Activated naive CD4-positive, alpha-beta T cell treated with anti-CD3 and anti-CD28 coated beads, Interleukin-2, amount 10 ng/mL, durations not matched to agents 7 days and 5 days (primary cell): ENCODE measurements around the gene IARS2.
"Not testable (repeated sequence)": the region's sequence is repeated elsewhere in the genome, so short reads cannot be mapped to it uniquely, and the experiment has no call there.

Experiments
- CTCF ChIA-PET: fragments of 350-600 bp; sonication (Branson Sonifier 250); formaldehyde crosslinking; loops from one replicate; lab custom pipeline; 2021; ENCODE audit warnings: antibody characterized with exemption; lab: Charles Lee
- DNase-seq: peaks from one replicate; pipeline ENCODE4 v3.0.0-alpha.2; 2020
- H3K27ac Mint-ChIP-seq: one replicate; pipeline ENCODE4 v1.8.0; 2021; ENCODE audit warnings: mild to moderate bottlenecking, moderate library complexity, mixed read lengths
- H3K27me3 Mint-ChIP-seq: one replicate; pipeline ENCODE4 v1.8.0; 2021; ENCODE audit warnings: mild to moderate bottlenecking, mixed read lengths
- H3K36me3 Mint-ChIP-seq: one replicate; pipeline ENCODE4 v1.8.0; 2021; ENCODE audit warnings: mixed read lengths
- H3K4me1 Mint-ChIP-seq: one replicate; pipeline ENCODE4 v1.8.0; 2021; ENCODE audit warnings: mixed read lengths
- H3K4me3 Mint-ChIP-seq: one replicate; pipeline ENCODE4 v1.8.0; 2021; ENCODE audit warnings: mild to moderate bottlenecking, moderate library complexity, mixed read lengths
- H3K9me3 Mint-ChIP-seq: one replicate; pipeline ENCODE4 v1.8.0; 2021; ENCODE audit warnings: mixed read lengths

The IARS2 gene

DNA sequence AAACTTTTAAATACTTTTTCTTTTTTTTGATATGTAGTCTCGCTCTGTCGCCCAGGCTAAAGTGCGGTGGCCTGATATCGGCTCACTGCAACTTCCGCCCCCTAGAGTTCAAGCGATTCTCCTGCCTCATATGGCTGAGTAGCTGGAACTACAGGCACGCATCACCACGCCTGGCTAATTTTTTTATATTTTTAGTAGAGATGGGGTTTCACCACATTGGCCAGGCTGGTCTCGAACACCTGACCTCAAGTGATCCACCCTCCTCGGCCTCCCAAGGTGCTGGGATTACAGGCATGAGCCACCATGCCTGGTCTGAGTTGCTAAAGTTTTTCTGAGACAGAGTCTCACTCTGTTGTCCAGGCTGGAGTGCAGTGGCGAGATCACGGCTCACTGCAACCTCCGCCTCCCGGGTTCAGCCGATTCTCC lies 7.7 kb upstream of the IARS2 start:
- not testable (repeated sequence) for H3K27me3 Mint-ChIP-seq, H3K4me3 Mint-ChIP-seq, DNase-seq, H3K27ac Mint-ChIP-seq, H3K9me3 Mint-ChIP-seq, H3K36me3 Mint-ChIP-seq
- CTCF ChIA-PET = interaction anchor here (0.8 to 1.8 kb wide), 3 partner anchors 13 to 95 kb away, joined by 3 to 6 read pairs (median 3); no protein-coding TSS in a partner anchor
- peaks cover 16% of the 10 kb centered on the region for H3K4me1 Mint-ChIP-seq

DNA sequence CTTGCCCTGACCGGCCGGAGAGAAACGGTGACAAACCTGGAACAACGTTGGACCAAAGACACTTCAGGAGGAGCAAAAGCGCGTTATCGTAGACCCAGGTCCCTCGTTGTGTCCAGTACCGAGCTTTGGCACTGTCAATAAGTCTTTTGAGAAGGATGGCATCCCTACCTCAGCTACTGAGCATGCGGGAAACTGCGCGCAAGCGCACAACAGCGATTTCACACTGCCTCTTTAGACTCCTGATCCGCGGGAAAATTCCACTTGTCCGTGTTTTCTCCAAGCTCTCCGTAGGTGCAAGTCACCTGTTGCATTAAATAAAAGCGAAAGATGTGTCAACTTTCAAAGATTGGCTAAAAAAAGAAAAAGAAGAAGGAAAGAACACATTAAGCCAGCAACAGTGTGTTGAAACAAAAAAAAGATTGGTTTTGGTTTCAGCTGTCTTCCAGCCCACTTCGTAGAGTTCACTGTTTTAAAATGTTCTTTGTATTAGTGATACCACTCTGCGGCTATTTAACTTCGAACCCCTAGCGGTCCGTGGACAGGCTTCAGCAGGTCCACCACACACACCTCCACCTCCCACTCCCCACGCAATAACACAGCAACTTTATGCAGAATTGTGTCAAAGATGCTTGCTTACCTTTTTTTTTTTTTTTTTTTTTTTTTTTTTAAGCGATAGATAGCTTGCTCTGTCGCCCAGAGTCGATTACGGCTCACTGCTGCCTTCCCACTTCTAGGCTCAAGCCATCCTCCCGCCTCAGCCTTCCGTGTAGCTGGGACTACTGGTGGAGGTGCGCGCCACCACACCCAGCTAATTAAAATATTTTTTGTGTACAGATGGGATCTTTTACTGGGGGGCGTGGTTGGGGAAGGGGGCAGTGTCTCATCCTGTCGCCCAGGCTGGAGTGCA lies 4.0 kb upstream of the IARS2 start, which contains the start of gene BPNT1:
TSS of gene BPNT1 (minus strand) at position 139 of the 907 bp plus-strand sequence. CDS start 9,942 bp downstream, outside the sequence.
- Mint-ChIP-seq H3K27me3 (no peaks in the 10 kb centered on the region), H3K27ac (peak within 1 kb of the TSS; percentile 89), H3K4me1 (peaks cover 28% of the 10 kb centered on the region), H3K9me3 (no peaks in the 10 kb centered on the region), H3K4me3 (peak within 1 kb of the TSS; percentile 99), H3K36me3 (peaks cover 3% of the 10 kb centered on the region)
- DNase-seq = peak; percentile 99
- CTCF ChIA-PET = interaction anchor here (1.1 to 1.3 kb wide), 2 partner anchors 78 to 91 kb away, joined by 3 to 7 read pairs; no protein-coding TSS in a partner anchor

DNA sequence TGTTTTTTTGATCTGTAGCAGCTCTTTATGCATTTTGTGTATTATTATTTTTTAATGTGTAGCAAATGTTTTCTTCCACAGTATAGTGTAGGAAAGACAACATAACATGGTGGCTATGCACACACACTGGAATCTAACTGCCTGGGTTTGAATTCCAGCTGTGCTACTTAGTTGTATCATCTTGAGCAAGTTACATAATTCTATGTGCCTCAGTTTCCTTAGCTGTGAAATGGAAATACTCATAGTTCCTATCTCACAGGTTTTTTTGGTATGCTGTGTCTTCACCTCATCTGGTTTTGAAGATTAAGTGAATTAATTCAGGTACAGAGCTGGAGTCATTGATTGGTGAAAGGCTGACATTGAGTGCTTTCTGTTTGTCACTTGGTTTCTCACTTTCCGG lies 1.2 kb upstream of the IARS2 start:
- CTCF ChIA-PET = interaction anchor here (1.3 kb wide), 1 partner anchor 20 kb away, joined by 4 read pairs; no protein-coding TSS in a partner anchor
- H3K4me3 Mint-ChIP-seq = no peak overlapping the region

DNA sequence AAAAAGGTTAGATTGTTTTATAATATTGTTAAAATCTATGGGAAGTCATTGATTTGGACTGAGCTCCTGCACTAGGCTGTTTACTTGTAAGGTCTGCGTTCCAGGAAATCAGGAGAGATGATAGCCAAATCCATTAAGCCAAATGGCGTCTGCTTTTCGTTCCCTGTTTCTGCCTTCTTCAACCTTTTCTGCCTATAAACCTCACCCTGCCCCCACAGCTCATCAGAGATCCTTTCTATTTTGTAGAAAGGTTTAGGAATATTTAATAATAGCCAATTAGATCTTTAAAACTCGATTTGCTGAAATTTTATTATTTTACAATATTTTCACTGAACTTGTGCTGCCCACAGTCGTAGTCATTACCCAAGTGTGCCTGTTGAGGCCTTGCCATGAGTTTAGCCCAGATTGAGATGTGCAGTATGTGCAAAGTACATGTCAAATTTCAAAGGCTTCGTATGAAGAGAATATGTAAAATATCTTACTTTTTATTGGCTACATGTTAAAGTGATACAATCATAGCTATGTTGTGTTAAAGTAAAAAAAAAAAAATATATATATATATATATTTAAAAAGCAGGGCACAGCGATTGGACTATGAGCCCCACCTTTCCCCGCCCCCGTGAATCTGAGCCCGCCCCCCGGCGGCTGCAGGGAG lies 444 bp upstream of the IARS2 start:
- Mint-ChIP-seq H3K36me3 (peaks cover 20% of the 10 kb centered on the region), H3K4me1 (peaks cover 38% of the 10 kb centered on the region), H3K27me3 (no peaks in the 10 kb centered on the region), H3K9me3 (no peaks in the 10 kb centered on the region), H3K27ac (no peak overlapping the region), H3K4me3 (peak overlapping the region; percentile 10)
- DNase-seq = no peak
- CTCF ChIA-PET = interaction anchor here (1.1 kb wide), 1 partner anchor 20 kb away, joined by 5 read pairs; no protein-coding TSS in a partner anchor

More for the DNA sequence above, 1.2 kb upstream of the IARS2 start:
- H3K4me1 Mint-ChIP-seq = peaks cover 39% of the 10 kb centered on the region
- DNase-seq = no peak
- no peak overlapping the region for H3K27ac Mint-ChIP-seq
- H3K9me3 Mint-ChIP-seq = no peaks in the 10 kb centered on the region
- H3K27me3 Mint-ChIP-seq = no peaks in the 10 kb centered on the region
- peaks cover 16% of the 10 kb centered on the region for H3K36me3 Mint-ChIP-seq

DNA sequence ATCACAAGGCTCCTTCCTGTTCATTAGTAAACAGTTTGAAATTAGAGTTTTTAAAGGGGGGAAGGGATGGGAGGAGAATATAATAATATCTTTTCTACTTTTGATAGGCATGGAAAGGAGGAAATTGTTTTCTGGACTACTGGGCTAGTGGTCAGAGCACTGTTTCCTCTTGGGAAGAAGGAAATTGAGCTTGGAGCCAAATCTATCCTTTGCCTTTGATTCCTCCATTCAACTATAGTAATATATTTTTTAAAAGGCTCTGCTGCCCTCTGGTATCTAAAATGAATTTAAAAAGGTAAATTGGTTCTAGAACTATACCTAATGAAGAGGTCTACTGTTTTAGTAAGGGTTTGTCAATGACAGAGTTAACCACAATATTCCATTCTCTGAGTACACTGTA lies 5.9 kb downstream of the IARS2 start:
- CTCF ChIA-PET = interaction anchor here (0.9 to 1.3 kb wide), 4 partner anchors 12 to 59 kb away, joined by 3 to 4 read pairs (median 3); no protein-coding TSS in a partner anchor
- peaks cover 14% of the 10 kb centered on the region for H3K4me1 Mint-ChIP-seq
- no peak overlapping the region for H3K4me3 Mint-ChIP-seq
- H3K27me3 Mint-ChIP-seq = no peaks in the 10 kb centered on the region
- H3K36me3 Mint-ChIP-seq = peaks cover 36% of the 10 kb centered on the region
- H3K9me3 Mint-ChIP-seq = no peaks in the 10 kb centered on the region
- no peak overlapping the region for H3K27ac Mint-ChIP-seq
- DNase-seq = no peak

GRCh38 chr1:220110473-220110872 lies 16.5 kb downstream of the IARS2 start:
- H3K4me3 Mint-ChIP-seq, H3K27me3 Mint-ChIP-seq, H3K9me3 Mint-ChIP-seq, H3K4me1 Mint-ChIP-seq, DNase-seq, H3K27ac Mint-ChIP-seq, CTCF ChIA-PET: not testable (repeated sequence)
- peaks cover 44% of the 10 kb centered on the region for H3K36me3 Mint-ChIP-seq

DNA sequence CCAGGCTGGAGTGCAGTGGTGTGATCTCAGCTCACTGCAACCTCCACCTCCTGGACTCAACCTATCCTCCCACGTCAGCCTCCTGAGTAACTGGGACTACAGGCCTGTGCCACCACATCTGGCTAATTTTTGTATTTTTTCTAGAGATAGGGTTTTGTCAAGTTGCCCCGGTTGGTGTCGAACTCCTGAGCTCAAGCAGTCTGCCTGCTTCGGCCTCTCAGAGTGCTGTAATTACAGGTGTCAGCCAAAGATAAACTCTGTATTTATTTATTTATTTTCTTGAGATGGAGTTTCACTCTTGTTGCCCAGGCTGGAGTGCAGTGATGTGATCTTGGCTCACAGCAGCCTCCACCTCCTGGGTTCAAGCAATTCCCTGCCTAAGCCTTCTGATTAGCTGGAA lies 18.7 kb downstream of the IARS2 start:
- H3K27me3 Mint-ChIP-seq, H3K27ac Mint-ChIP-seq, H3K4me3 Mint-ChIP-seq, H3K4me1 Mint-ChIP-seq, DNase-seq, H3K9me3 Mint-ChIP-seq: not testable (repeated sequence)
- CTCF ChIA-PET = interaction anchor here (0.9 to 1.8 kb wide), 8 partner anchors 8 to 669 kb away, joined by 3 to 10 read pairs (median 4); partner anchors contain the start of gene IARS2
- peaks cover 38% of the 10 kb centered on the region for H3K36me3 Mint-ChIP-seq

DNA sequence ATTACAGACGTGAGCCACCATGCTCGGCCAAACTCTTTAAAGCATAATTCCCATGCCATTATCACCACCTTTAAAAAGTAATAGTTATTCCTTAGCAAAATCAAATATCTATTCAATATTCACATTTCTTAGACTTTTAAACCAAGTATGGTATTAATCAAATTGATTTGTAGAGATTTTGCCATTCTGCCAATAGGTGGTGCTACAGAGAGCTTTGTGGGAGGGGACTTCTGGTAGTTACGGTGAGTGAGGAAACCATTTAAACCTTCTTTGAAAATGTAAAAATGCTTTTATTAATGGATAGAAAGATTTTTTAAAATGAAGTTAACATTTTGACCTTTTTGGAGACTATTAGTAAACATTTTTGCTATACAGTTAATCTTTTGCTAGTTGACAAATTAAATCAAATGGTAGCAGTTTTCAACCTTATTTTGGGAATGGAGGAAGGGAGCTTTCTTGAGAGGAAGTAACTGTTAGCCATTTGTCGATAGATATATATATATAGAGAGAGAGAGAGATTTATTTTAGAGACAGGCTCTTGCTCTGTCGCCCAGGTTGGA lies 19.3 kb downstream of the IARS2 start:
- DNase-seq = peak; percentile 34
- no peaks in the 10 kb centered on the region for H3K27me3 Mint-ChIP-seq
- CTCF ChIA-PET = interaction anchor here (0.7 to 1.8 kb wide), 10 partner anchors 8 to 46 kb away, joined by 3 to 10 read pairs (median 4); partner anchors contain the start of gene IARS2
- no peak overlapping the region for H3K4me3 Mint-ChIP-seq
- H3K36me3 Mint-ChIP-seq = peaks cover 36% of the 10 kb centered on the region
- peaks cover 7% of the 10 kb centered on the region for H3K4me1 Mint-ChIP-seq
- H3K27ac Mint-ChIP-seq = no peak overlapping the region
- H3K9me3 Mint-ChIP-seq = no peaks in the 10 kb centered on the region

- no peaks in the 10 kb centered on the region for H3K9me3 Mint-ChIP-seq
- peaks cover under 1% of the 10 kb centered on the region for H3K4me1 Mint-ChIP-seq
- no peak for DNase-seq
- no peaks in the 10 kb centered on the region for H3K27me3 Mint-ChIP-seq
- CTCF ChIA-PET = no interaction called here
- peaks cover 13% of the 10 kb centered on the region for H3K36me3 Mint-ChIP-seq
- no peak overlapping the region for H3K27ac Mint-ChIP-seq
- no peak overlapping the region for H3K4me3 Mint-ChIP-seq
Measured at GRCh38 chr1:220119043-220119512, 25.1 kb downstream of the IARS2 start.

- H3K27ac Mint-ChIP-seq = no peak overlapping the region
- CTCF ChIA-PET = interaction anchor here (2.9 kb wide), 1 partner anchor 9 kb away, joined by 10 read pairs; no protein-coding TSS in a partner anchor
- no peaks in the 10 kb centered on the region for H3K27me3 Mint-ChIP-seq
- no peaks in the 10 kb centered on the region for H3K9me3 Mint-ChIP-seq
- no peak for DNase-seq
- H3K4me3 Mint-ChIP-seq = no peak overlapping the region
- H3K4me1 Mint-ChIP-seq = no peaks in the 10 kb centered on the region
- peaks cover under 1% of the 10 kb centered on the region for H3K36me3 Mint-ChIP-seq
Measured at GRCh38 chr1:220121791-220122530, 28.0 kb downstream of the IARS2 start.

DNA sequence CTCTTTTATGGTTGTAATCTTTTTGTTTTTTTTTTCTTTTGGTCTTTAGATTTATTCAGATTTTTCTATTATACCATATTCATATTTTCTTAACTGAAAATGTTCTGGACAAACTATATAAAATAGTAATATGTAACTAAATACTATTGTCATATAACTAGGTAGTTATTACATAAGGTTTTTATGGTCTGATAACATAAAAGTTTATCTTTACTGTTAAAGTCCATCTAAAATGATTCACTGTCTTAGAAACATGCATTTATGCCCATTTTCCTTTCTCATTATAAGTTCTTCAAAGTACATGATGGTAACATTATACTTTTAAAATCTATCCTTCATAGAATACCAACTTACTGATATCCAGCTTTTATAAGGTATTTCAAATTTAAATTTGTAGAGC lies 29.1 kb downstream of the IARS2 start:
- CTCF ChIA-PET = interaction anchor here (2.9 kb wide), 1 partner anchor 10 kb away, joined by 10 read pairs; no protein-coding TSS in a partner anchor
- Mint-ChIP-seq H3K4me1 (no peaks in the 10 kb centered on the region), H3K36me3 (peaks cover 7% of the 10 kb centered on the region), H3K4me3 (no peak overlapping the region), H3K27me3 (no peaks in the 10 kb centered on the region), H3K27ac (no peak overlapping the region), H3K9me3 (no peaks in the 10 kb centered on the region)
- no peak for DNase-seq

DNA sequence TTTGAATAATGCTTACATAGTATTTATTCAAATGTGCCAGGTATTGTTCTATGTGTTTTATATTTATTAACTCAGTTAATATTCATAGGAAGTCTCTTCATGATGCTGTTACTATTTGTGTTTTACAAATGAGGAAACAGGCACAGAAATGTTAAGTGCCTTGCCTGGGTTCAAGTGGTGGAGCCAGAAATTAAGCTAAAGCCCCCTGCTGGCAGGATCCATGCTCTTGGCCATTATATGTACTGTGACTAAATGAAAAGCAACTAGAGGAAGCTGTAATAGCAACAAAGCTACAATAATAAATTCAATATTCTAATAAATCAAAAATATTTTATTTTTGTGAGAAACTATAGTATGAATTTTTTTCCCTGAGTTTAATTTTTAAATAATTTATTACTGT lies 30.0 kb downstream of the IARS2 start:
- Mint-ChIP-seq H3K4me1 (no peaks in the 10 kb centered on the region), H3K36me3 (peaks cover 14% of the 10 kb centered on the region), H3K4me3 (no peak overlapping the region), H3K27me3 (no peaks in the 10 kb centered on the region), H3K9me3 (no peaks in the 10 kb centered on the region), H3K27ac (no peak overlapping the region)
- CTCF ChIA-PET = interaction anchor here (0.7 to 2.4 kb wide), 6 partner anchors 8 to 126 kb away, joined by 3 to 6 read pairs (median 4); no protein-coding TSS in a partner anchor
- DNase-seq = peak; percentile 40

- DNase-seq = no peak
- H3K27ac Mint-ChIP-seq = no peak overlapping the region
- CTCF ChIA-PET = interaction anchor here (0.7 to 2.4 kb wide), 6 partner anchors 9 to 127 kb away, joined by 3 to 6 read pairs (median 4); no protein-coding TSS in a partner anchor
Measured at GRCh38 chr1:220124542-220124941, 30.6 kb downstream of the IARS2 start.

More at GRCh38 chr1:220124542-220124941, 30.6 kb downstream of the IARS2 start:
- Mint-ChIP-seq H3K9me3 (no peaks in the 10 kb centered on the region), H3K27me3 (no peaks in the 10 kb centered on the region), H3K36me3 (peaks cover 17% of the 10 kb centered on the region), H3K4me3 (no peak overlapping the region), H3K4me1 (no peaks in the 10 kb centered on the region)
